HG03571 (cell line): ENCODE data around the gene PHACTR1.

Experiments used
- ATAC-seq: cut with Tn5 transposase; IDR thresholded peaks from one replicate; pipeline ENCODE4 v1.9.1; 2021; ENCODE audit not compliant: unreplicated experiment

Gene PHACTR1

DNA sequence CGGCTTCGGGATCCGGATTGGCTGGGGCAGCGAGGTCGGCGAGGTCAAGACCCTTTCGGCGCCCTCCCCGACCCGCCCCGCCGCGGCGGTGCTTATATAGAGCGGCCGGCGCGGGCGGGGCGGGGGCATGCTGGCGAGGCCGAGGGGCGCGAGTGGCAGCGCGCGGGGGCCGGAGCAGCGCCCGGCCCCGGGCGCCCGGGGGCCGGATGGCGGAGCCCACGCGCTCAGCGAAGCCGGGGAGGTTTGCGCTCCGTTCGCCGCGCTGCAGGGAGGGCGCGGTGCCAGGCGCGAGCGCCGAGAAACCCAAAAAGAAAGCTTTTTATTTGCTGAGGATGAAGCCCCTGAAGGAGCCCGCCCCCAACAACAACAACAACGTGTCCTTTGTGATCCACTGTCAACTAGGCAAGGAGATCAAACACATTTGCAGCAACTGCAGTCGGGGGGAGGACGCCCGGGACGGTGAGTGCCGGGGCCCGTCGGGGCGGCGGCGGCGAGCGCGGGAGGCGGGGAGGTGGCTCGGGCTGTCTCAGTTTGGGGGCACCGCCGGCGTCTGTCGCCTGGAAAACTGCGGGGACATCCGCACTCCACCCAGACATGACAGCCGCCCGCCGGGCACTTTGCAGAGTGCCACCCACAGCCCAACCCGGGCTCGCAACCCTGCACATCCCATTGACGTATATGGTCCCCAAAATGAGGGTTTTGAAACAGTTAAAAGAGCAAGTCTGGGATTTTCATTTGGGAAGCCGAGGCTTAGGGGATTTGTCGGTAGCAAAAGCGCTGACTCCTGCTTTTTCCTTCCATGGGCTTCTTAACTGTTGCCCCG is 297.3 kb downstream of the PHACTR1 start:
- no peak for ATAC-seq

GRCh38 chr6:13014504-13015378 is 298.2 kb downstream of the PHACTR1 start:
- no peak for ATAC-seq

- no peak for ATAC-seq
Observed at GRCh38 chr6:13015379-13015681, 298.8 kb downstream of the PHACTR1 start.

DNA sequence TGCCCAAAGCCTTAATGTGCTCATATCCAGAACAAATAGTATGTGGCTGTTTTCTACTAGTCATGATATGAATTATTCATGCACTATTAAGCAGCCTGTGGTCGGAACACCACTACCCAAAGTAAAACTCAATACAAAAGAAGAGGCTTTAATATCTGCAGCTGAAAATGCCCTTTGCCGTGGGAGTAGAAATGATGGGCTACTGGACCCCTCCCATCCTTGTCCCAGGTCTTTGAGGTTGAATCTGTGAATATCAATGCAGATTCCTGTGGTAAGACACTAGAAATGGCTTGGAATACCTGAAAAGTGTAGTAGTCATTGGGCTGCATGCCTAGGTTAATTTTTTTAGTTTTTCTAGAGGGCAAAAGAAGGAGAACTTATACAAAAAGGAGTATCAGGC is 308.0 kb downstream of the PHACTR1 start:
- no peak for ATAC-seq

DNA sequence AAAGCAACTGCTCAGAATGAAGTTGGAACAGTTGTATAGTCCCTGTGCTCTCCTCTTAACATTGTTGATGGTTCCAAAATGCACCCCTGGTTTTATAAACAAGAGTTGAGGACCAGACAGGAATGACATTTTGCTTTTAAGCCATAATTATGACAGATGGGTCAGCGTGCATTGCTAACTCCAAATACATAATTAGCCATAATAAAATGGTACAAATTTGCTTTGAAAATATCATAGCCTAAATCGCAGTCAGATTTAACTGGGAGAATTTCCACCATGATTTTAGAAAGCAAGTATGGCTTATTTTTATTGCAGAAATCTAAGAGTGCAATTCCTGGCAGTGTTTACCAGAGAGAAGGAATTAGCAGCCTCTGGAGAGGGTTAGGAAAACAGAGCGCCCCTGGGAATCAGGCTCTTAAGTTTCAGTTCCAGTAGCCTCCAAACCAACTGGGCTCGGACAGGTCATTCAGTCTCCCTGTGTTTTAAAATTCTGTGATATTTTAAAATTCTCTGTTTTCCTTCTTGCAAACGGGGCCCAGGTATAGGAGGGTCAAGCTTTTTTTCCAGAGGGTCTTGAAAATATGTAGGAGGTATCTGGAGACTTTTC is 309.4 kb downstream of the PHACTR1 start:
- no peak for ATAC-seq

- no peak for ATAC-seq
Observed at GRCh38 chr6:13026557-13026956, 310.0 kb downstream of the PHACTR1 start.

GRCh38 chr6:13027207-13027606 is 310.6 kb downstream of the PHACTR1 start:
- ATAC-seq, result no peak

DNA sequence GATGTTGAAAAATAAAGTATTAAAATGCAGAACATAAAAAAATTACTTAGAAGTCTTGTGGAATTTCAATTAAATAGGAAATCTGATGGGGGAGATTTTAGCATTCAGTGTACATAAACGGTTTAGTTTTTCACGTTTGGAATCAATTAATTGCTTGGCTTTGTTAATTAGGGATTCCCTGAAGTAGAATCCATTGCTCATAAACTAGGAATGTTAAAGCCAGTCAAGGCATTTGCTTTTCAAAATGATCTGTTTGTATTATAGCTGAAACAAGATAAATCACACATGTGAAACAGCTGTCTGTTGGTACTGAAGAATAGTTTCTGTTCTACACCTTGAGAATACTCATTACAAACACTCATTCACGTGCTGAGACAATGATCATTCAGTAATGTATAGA is 313.8 kb downstream of the PHACTR1 start:
- no peak for ATAC-seq

GRCh38 chr6:13032566-13032965 is 316.0 kb downstream of the PHACTR1 start:
- ATAC-seq, result no peak

- ATAC-seq, result no peak
Observed at GRCh38 chr6:13033145-13033544, 316.6 kb downstream of the PHACTR1 start.

GRCh38 chr6:13034316-13034715 is 317.7 kb downstream of the PHACTR1 start:
- ATAC-seq, result no peak

DNA sequence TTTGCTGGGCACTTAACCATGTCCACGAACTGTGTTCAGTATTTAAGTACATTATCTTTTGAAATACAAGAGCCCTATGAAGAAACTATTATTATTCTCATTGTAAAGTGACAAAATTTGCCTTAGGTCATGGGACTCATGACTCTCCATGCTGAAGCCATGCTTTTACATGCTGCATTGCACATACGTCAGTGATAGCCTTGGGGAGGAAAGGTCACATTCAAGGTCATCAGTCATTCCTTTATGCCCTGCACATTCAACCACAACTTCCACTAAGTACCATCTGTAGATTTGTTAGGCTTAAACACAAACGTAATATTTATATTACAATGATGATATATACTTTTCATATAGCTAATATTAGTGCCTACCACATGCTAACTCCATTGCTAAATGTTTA is 319.0 kb downstream of the PHACTR1 start:
- no peak for ATAC-seq

DNA sequence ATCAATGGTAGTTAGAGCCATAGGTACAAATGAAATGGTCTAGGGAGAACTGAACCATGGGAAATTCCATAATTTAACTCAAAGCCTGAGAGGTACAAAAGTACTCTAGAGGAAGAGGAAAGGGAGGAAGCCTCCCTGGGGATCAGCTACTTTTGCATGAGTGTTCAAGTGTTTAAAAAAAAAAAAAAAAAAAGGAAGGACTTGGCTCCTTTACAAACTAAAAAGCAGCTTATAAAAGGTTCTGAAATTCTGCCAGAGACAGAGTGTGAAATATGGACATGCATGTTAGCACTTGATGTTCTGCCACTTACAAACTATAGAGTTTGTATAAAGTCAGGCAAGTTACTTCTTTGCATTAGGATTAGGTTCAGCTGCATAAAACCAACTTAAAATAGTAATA is 321.7 kb downstream of the PHACTR1 start:
- no peak for ATAC-seq

GRCh38 chr6:13038741-13039190 is 322.2 kb downstream of the PHACTR1 start:
- no peak for ATAC-seq

DNA sequence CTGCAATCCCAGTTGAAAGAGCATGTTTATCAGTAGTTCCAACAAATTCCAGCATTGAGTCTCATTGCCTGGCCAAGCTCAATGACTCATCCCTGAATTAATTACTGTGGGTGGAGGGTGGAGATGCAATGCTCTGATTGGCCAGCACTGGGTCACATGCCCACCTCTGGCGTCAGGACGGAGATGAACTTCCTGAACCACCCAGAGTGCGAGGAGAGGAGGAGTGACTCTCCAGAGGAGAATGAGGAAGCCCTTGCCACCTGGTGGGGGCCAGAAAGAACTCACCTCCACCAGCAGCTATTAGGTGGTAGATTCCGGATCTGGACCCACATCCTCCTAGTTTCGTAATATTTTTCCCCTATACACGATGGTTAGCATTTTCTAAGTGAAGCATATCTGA is 327.8 kb downstream of the PHACTR1 start:
- ATAC-seq, result no peak

- no peak for ATAC-seq
Observed at GRCh38 chr6:13044896-13045295, 328.3 kb downstream of the PHACTR1 start.

DNA sequence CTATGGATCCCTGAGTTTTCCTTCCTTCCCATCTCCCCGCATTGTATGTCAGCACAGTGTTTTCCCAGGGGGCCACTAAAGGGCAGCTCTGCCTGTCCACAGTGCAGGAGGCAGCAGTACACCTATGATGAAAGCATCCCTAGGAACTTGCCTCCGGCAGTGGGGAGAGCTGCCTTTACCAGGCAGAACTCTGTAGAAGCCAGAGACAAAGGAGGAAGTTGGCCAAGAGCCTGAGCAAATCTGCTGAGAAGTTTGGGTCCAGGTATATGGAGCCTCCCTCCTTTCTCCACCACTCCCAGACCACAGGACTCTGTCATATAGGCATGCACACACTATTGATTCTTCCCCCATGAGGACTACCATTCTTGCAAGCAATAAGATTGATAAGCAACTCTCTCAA is 329.1 kb downstream of the PHACTR1 start:
- no peak for ATAC-seq

GRCh38 chr6:13046084-13046483 is 329.5 kb downstream of the PHACTR1 start:
- no peak for ATAC-seq

DNA sequence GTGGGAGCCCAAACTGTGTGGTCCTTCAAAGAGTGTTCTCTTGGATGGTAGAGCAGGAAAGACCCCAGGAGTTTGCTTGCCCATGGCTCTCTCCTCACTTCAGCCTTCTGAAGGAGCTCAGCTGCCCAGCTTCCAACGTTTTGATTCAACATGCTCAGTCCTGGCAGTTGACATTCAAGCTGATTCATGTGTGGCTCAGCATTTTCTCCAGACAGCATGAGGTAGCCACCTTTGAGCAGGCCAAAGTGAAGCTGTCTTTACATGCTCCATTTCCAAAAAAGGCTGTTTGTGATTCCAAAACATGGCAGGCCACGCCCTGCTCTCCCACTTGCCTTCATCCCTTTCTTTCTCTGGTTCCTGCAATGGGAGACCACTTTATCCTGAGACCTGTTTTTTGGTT is 331.5 kb downstream of the PHACTR1 start:
- ATAC-seq, result no peak

DNA sequence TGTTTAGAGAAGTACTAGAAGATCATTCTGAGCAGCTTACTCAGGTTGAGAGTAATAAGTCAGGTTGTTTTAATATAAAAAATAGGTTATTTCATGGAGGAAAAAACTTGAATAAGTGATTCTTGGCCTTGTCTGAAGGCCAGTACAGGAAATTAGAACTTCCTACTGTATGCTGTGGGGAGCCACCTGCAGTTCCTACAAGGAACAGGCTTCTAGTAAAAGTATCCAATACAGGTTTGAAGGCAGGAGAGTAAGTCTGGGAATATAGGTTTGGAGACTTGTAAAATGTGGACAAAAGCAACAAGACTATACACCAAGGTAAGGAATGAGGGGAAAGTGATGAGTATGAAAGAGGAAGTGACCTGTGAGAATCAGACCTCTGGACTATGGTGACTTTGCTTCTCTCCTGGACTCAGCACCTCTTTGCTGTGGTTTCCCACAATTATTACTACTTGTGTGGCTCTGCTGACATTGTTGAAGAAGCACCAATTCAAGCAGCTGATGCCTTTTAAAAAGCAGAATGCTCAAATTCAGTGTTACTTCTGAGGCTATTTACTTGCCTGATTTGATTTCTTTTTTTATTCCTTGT is 333.2 kb downstream of the PHACTR1 start:
- ATAC-seq, result no peak

- ATAC-seq, result no peak
Observed at GRCh38 chr6:13053006-13053461, 336.5 kb downstream of the PHACTR1 start.
